CD4-positive, alpha-beta T cell treated with Interleukin-17A for 4 hours (primary cell): ENCODE measurements around the gene CD52.
"Not testable (repeated sequence)": the region's sequence is repeated elsewhere in the genome, so short reads cannot be mapped to it uniquely, and the experiment has no call there.

Experiments used
- DNase-seq: peaks from one replicate; pipeline ENCODE4 v3.0.0-alpha.2; 2020; ENCODE audit warnings: mixed read lengths

Gene CD52

GRCh38 chr1:26302733-26303405 is 14.9 kb upstream of the CD52 start:
- DNase-seq = no peak

GRCh38 chr1:26305667-26306289 is 12.0 kb upstream of the CD52 start:
- DNase-seq = no peak

GRCh38 chr1:26306290-26307229 is 11.2 kb upstream of the CD52 start, which contains the start of gene UBXN11:
Gene UBXN11, minus strand, starts transcription at chr1:26306636. Its CDS starts 3,753 bp downstream, at chr1:26302883.
- peak; percentile 92 for DNase-seq

- DNase-seq = peak; percentile 67
Measured at GRCh38 chr1:26307363-26307781, 10.4 kb upstream of the CD52 start.

GRCh38 chr1:26307966-26308899 is 9.5 kb upstream of the CD52 start:
- peak; percentile 41 for DNase-seq

- DNase-seq = no peak
Measured at GRCh38 chr1:26314501-26314900, 3.3 kb upstream of the CD52 start.

GRCh38 chr1:26315874-26316850 is 1.6 kb upstream of the CD52 start:
- DNase-seq = no peak

- no peak for DNase-seq
Measured at GRCh38 chr1:26317146-26317545, 612 bp upstream of the CD52 start.

- peak; percentile 54 for DNase-seq
Measured at GRCh38 chr1:26318338-26319064, 743 bp downstream of the CD52 start.

- DNase-seq = peak; percentile 28
Measured at GRCh38 chr1:26320896-26321295, 3.1 kb downstream of the CD52 start.

GRCh38 chr1:26321315-26322041 is 3.7 kb downstream of the CD52 start:
- peak; percentile 96 for DNase-seq

GRCh38 chr1:26322042-26322331 is 4.2 kb downstream of the CD52 start:
- DNase-seq = no peak

GRCh38 chr1:26323382-26323781 is 5.6 kb downstream of the CD52 start:
- DNase-seq = no peak

GRCh38 chr1:26324550-26324949 is 6.8 kb downstream of the CD52 start:
- DNase-seq = no peak

- DNase-seq = no peak
Measured at GRCh38 chr1:26327956-26328362, 10.2 kb downstream of the CD52 start.

GRCh38 chr1:26328597-26328996 is 10.8 kb downstream of the CD52 start:
- no peak for DNase-seq

- not testable (repeated sequence) for DNase-seq
Measured at GRCh38 chr1:26329380-26329779, 11.6 kb downstream of the CD52 start.

- DNase-seq = no peak
Measured at GRCh38 chr1:26330276-26330675, 12.5 kb downstream of the CD52 start.

- not testable (repeated sequence) for DNase-seq
Measured at GRCh38 chr1:26333312-26333711, 15.6 kb downstream of the CD52 start.
